PC-9 (cell line): ENCODE measurements around the gene NFS1.

Experiments used
- CTCF ChIP-seq: fragments of 200-600 bp; sonication (generic); conservative IDR thresholded peaks from 2 replicates; pipeline ENCODE4 v1.6.1; 2017; ENCODE audit warnings: mixed run types, antibody characterized with exemption, mild to moderate bottlenecking, moderate library complexity
- EZH2 ChIP-seq: fragments of 200-600 bp; sonication (generic); IDR thresholded peaks from 2 replicates; pipeline ENCODE4 v1.8.0; 2017; ENCODE audit warnings: antibody characterized with exemption, low read depth

- TF ChIP-seq CTCF, result no peak
- no peak for TF ChIP-seq EZH2
Measured at GRCh38 chr20:35729836-35730582, 30.9 kb upstream of the NFS1 start.
